SK-N-SH treated with all-trans-retinoic acid at 6 μM for 48 hours (cell line): ENCODE measurements around the gene PRSS1.
"Not testable (repeated sequence)": the region's sequence is repeated elsewhere in the genome, so short reads cannot be mapped to it uniquely, and the experiment has no call there.

Experiments used
- ATAC-seq: fragments of 200-7000 bp; cut with Tn5 transposase; 3 replicates; pipeline ENCODE4 v1.9.1; 2020; ENCODE audit warnings: mild to moderate bottlenecking, moderate library complexity
- ARNTL ChIP-seq: fragments of 450-650 bp; formaldehyde crosslinking; IDR thresholded peaks from 2 replicates; pipeline ENCODE4 v1.5.0; 2020; ENCODE audit warnings: low read depth, mild to moderate bottlenecking, moderate library complexity, borderline replicate concordance
- BACH2 ChIP-seq: fragments of 250-450 bp; sonication (Bioruptor Pico); IDR thresholded peaks from 2 replicates; pipeline ENCODE4 v1.9.0; 2021; ENCODE audit warnings: mild to moderate bottlenecking, borderline replicate concordance
- CREB5 ChIP-seq: fragments of 250-450 bp; sonication (Bioruptor Pico); IDR thresholded peaks from 2 replicates; pipeline ENCODE4 v1.5.1; 2020; ENCODE audit warnings: low read depth, mild to moderate bottlenecking, moderate library complexity
- CSDC2 ChIP-seq: fragments of 250-450 bp; sonication (Bioruptor Pico); IDR thresholded peaks from 2 replicates; pipeline ENCODE4 v1.5.0; 2020; ENCODE audit warnings: mild to moderate bottlenecking, moderate library complexity
- ESRRG ChIP-seq: fragments of 250-450 bp; sonication (Bioruptor Pico); IDR thresholded peaks from 2 replicates; pipeline ENCODE4 v1.6.1; 2021; ENCODE audit warnings: mild to moderate bottlenecking
- GLIS3 ChIP-seq: fragments of 250-450 bp; sonication (Bioruptor Pico); IDR thresholded peaks from 2 replicates; pipeline ENCODE4 v1.5.0; 2020; ENCODE audit warnings: mild to moderate bottlenecking, moderate library complexity
- ISL1 ChIP-seq: fragments of 250-450 bp; sonication (Bioruptor Pico); IDR thresholded peaks from 2 replicates; pipeline ENCODE4 v2.1.2; 2022; ENCODE audit warnings: mild to moderate bottlenecking, moderate library complexity
- OSR1 ChIP-seq: fragments of 250-450 bp; sonication (Bioruptor Pico); IDR thresholded peaks from 2 replicates; pipeline ENCODE4 v1.8.0; 2022; ENCODE audit warnings: moderate library complexity, mild to moderate bottlenecking, inconsistent platforms
- PPARA ChIP-seq: fragments of 250-450 bp; sonication (Bioruptor Pico); IDR thresholded peaks from 2 replicates; pipeline ENCODE4 v1.5.0; 2020; ENCODE audit warnings: mild to moderate bottlenecking, borderline replicate concordance
- RARB ChIP-seq: fragments of 250-450 bp; sonication (Bioruptor Pico); IDR thresholded peaks from 2 replicates; pipeline ENCODE4 v1.8.0; 2021; ENCODE audit warnings: mild to moderate bottlenecking, moderate library complexity
- SNAI2 ChIP-seq: fragments of 250-450 bp; sonication (Bioruptor Pico); IDR thresholded peaks from 2 replicates; pipeline ENCODE4 v1.5.0; 2020; ENCODE audit warnings: mild to moderate bottlenecking, moderate library complexity
- TCF4 ChIP-seq: fragments of 250-450 bp; sonication (Bioruptor Pico); IDR thresholded peaks from 2 replicates; pipeline ENCODE4 v1.8.0; 2021; ENCODE audit warnings: mild to moderate bottlenecking, moderate library complexity, borderline replicate concordance
- ZC3H10 ChIP-seq: fragments of 250-450 bp; sonication (Bioruptor Pico); IDR thresholded peaks from 2 replicates; pipeline ENCODE4 v1.5.1; 2021; ENCODE audit warnings: mild to moderate bottlenecking, moderate library complexity
- ZFP3 ChIP-seq: fragments of 250-450 bp; sonication (Bioruptor Pico); IDR thresholded peaks from 2 replicates; pipeline ENCODE4 v1.5.0; 2020; ENCODE audit warnings: mild to moderate bottlenecking, moderate library complexity
- ZFP30 ChIP-seq: fragments of 450-650 bp; formaldehyde crosslinking; IDR thresholded peaks from 2 replicates; pipeline ENCODE4 v1.5.0; 2022; ENCODE audit warnings: mild to moderate bottlenecking, moderate library complexity
- ZNF565 ChIP-seq: fragments of 450-650 bp; formaldehyde crosslinking; conservative IDR thresholded peaks from 2 replicates; pipeline ENCODE4 v1.5.0; 2020; ENCODE audit warnings: low read depth, mild to moderate bottlenecking, moderate library complexity
- ZNF70 ChIP-seq: fragments of 450-650 bp; formaldehyde crosslinking; IDR thresholded peaks from 2 replicates; pipeline ENCODE4 v1.5.0; 2020; ENCODE audit warnings: mild to moderate bottlenecking, moderate library complexity
- ZNF8 ChIP-seq: fragments of 450-650 bp; formaldehyde crosslinking; IDR thresholded peaks from 2 replicates; pipeline ENCODE4 v1.5.0; 2020; ENCODE audit warnings: mild to moderate bottlenecking, moderate library complexity
- TF ChIP-seq, protein P1 (sequence below): fragments of 250-450 bp; sonication (Bioruptor Pico); IDR thresholded peaks from 2 replicates; pipeline ENCODE4 v1.5.0; 2020; ENCODE audit warnings: mild to moderate bottlenecking, moderate library complexity
- TF ChIP-seq, protein P2 (sequence below): fragments of 250-450 bp; sonication (Bioruptor Pico); IDR thresholded peaks from 2 replicates; pipeline ENCODE4 v1.8.0; 2020; ENCODE audit warnings: mild to moderate bottlenecking, moderate library complexity, borderline replicate concordance
- TF ChIP-seq, protein P3 (sequence below): fragments of 250-450 bp; sonication (Bioruptor Pico); IDR thresholded peaks from 2 replicates; pipeline ENCODE4 v1.5.1; 2021; ENCODE audit warnings: mild to moderate bottlenecking, moderate library complexity

PRSS1 gene

DNA sequence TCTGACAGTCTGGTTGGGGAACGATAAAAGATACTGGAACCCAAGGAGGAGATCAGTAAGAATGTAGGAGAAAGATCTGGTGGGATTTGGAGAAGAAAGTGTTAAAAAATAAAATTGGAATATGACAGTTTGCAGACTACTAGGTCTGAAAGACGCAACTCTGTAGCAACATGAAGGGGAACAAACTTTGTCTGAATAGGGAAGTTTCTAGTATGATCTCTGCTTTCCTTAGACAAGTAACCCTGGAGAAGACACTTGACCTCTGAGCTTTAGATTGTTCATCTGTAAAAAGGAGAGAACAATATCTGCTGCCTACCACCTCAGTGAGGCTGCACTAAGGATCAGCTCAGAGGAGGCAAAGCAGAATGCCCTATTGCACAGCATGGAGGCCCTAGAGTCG, 3.0 kb upstream of the PRSS1 start:
- ATAC-seq = no peak
- TF ChIP-seq ZNF8 = no peak
- no peak for TF ChIP-seq OSR1 (CRISPR knock-in tag)
- TF ChIP-seq GLIS3 = no peak
- no peak for TF ChIP-seq ZC3H10 (CRISPR knock-in tag)
- TF ChIP-seq RARB (CRISPR knock-in tag) = no peak
- TF ChIP-seq, protein P1, sequence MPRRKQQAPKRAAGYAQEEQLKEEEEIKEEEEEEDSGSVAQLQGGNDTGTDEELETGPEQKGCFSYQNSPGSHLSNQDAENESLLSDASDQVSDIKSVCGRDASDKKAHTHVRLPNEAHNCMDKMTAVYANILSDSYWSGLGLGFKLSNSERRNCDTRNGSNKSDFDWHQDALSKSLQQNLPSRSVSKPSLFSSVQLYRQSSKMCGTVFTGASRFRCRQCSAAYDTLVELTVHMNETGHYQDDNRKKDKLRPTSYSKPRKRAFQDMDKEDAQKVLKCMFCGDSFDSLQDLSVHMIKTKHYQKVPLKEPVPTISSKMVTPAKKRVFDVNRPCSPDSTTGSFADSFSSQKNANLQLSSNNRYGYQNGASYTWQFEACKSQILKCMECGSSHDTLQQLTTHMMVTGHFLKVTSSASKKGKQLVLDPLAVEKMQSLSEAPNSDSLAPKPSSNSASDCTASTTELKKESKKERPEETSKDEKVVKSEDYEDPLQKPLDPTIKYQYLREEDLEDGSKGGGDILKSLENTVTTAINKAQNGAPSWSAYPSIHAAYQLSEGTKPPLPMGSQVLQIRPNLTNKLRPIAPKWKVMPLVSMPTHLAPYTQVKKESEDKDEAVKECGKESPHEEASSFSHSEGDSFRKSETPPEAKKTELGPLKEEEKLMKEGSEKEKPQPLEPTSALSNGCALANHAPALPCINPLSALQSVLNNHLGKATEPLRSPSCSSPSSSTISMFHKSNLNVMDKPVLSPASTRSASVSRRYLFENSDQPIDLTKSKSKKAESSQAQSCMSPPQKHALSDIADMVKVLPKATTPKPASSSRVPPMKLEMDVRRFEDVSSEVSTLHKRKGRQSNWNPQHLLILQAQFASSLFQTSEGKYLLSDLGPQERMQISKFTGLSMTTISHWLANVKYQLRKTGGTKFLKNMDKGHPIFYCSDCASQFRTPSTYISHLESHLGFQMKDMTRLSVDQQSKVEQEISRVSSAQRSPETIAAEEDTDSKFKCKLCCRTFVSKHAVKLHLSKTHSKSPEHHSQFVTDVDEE (CRISPR knock-in tag) = no peak
- TF ChIP-seq BACH2 (CRISPR knock-in tag) = no peak
- TF ChIP-seq CREB5 (CRISPR knock-in tag) = no peak
- no peak for TF ChIP-seq CSDC2
- TF ChIP-seq, protein P2, sequence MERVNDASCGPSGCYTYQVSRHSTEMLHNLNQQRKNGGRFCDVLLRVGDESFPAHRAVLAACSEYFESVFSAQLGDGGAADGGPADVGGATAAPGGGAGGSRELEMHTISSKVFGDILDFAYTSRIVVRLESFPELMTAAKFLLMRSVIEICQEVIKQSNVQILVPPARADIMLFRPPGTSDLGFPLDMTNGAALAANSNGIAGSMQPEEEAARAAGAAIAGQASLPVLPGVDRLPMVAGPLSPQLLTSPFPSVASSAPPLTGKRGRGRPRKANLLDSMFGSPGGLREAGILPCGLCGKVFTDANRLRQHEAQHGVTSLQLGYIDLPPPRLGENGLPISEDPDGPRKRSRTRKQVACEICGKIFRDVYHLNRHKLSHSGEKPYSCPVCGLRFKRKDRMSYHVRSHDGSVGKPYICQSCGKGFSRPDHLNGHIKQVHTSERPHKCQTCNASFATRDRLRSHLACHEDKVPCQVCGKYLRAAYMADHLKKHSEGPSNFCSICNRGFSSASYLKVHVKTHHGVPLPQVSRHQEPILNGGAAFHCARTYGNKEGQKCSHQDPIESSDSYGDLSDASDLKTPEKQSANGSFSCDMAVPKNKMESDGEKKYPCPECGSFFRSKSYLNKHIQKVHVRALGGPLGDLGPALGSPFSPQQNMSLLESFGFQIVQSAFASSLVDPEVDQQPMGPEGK (CRISPR knock-in tag) = no peak

DNA sequence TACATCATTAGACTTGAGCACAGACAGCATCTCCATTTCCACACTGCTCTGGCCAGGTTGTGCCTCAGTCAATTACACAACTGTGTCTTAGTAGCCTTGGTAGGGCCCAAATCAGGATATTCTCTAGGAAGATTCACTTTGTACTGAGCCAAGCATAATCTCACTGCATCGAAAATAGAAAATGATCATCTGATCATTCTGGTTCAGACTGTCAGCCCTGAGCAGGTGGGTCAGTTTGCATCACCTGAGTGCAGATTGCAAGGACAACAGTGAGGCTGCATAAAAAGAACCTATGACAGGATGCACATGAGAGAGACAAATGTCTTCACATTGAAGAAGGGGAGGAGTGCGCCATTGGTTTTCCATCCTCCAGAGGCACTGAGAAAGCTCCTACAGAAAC, 862 bp upstream of the PRSS1 start:
- not testable (repeated sequence) for ATAC-seq

DNA sequence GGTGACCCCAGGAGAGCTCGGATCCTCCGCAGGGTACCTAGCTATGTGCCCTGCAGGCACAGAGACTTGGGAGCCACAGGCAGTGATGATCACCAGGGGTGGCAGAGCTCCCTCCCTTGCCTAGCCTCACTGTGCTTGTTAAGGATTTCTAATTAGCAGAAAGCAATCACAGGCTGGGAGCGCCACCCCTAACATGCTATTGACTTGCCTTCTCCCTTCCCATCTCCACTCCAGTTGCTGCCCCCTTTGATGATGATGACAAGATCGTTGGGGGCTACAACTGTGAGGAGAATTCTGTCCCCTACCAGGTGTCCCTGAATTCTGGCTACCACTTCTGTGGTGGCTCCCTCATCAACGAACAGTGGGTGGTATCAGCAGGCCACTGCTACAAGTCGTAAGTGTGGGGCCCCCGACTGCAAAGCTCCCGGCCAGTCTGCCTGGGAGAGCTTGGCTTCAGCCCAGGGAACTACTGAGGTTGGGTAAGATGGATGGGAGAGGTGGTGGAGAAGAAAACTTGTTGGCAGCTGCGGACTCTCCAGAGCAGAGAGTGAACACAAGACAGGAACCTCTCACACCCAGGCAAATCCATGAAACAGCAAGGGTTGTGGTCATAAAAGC, 1.2 kb downstream of the PRSS1 start:
- no peak for ATAC-seq
- TF ChIP-seq ZNF70 (CRISPR knock-in tag) (no peak), ZFP30 (CRISPR knock-in tag) (no peak), PPARA (CRISPR knock-in tag) (no peak), ESRRG (no peak), ISL1 (no peak), CREB5 (CRISPR knock-in tag) (no peak), ZFP3 (CRISPR knock-in tag) (no peak), OSR1 (CRISPR knock-in tag) (no peak), SNAI2 (no peak), TCF4 (CRISPR knock-in tag) (no peak), BACH2 (CRISPR knock-in tag) (no peak), ARNTL (CRISPR knock-in tag) (no peak), ZNF565 (no peak)
- TF ChIP-seq, protein P3, sequence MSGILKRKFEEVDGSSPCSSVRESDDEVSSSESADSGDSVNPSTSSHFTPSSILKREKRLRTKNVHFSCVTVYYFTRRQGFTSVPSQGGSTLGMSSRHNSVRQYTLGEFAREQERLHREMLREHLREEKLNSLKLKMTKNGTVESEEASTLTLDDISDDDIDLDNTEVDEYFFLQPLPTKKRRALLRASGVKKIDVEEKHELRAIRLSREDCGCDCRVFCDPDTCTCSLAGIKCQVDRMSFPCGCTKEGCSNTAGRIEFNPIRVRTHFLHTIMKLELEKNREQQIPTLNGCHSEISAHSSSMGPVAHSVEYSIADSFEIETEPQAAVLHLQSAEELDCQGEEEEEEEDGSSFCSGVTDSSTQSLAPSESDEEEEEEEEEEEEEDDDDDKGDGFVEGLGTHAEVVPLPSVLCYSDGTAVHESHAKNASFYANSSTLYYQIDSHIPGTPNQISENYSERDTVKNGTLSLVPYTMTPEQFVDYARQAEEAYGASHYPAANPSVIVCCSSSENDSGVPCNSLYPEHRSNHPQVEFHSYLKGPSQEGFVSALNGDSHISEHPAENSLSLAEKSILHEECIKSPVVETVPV (CRISPR knock-in tag) = no peak
- TF ChIP-seq, protein P1 (CRISPR knock-in tag) = no peak

GRCh38 chr7:142751526-142752175, 2.4 kb downstream of the PRSS1 start:
- ATAC-seq = not testable (repeated sequence)
